M059J (cell line): ENCODE measurements around the gene TWSG1. TPM values are rescaled to one million over a fixed set of nuclear protein-coding genes. Genes with fewer than 3 reads are reported as not detected.
"Not testable (repeated sequence)": the region's sequence is repeated elsewhere in the genome, so short reads cannot be mapped to it uniquely, and the experiment has no call there.

Experiments used
- DNase-seq: peaks from one replicate; pipeline ENCODE4 v3.0.0-alpha.2; 2012; ENCODE audit warnings: low read depth
- total RNA-seq: library from RNA; depleted of rRNA; stranded (reverse); fragments of >200 nt; shearing (Covaris generic); gene quantifications from 2 replicates; pipeline ENCODE4 v1.2.3, GENCODE V29; 2014

TWSG1 gene
- total RNA-seq, 1 experiment from 2014 or later, result 52.8 TPM

- DNase-seq, result no peak
Observed at GRCh38 chr18:9387891-9388290, 53.3 kb downstream of the TWSG1 start.

- no peak for DNase-seq
Observed at GRCh38 chr18:9389706-9390105, 55.1 kb downstream of the TWSG1 start.

GRCh38 chr18:9392726-9393125 lies 58.2 kb downstream of the TWSG1 start:
- no peak for DNase-seq

GRCh38 chr18:9394046-9394445 lies 59.5 kb downstream of the TWSG1 start:
- DNase-seq, result no peak

GRCh38 chr18:9400197-9400596 lies 65.6 kb downstream of the TWSG1 start:
- no peak for DNase-seq

GRCh38 chr18:9401176-9401575 lies 66.6 kb downstream of the TWSG1 start:
- DNase-seq, result no peak

GRCh38 chr18:9402358-9403007 lies 67.9 kb downstream of the TWSG1 start:
- DNase-seq, result not testable (repeated sequence)

- DNase-seq, result no peak
Observed at GRCh38 chr18:9403795-9404564, 69.4 kb downstream of the TWSG1 start.

- DNase-seq, result no peak
Observed at GRCh38 chr18:9404565-9405060, 70.0 kb downstream of the TWSG1 start.

- no peak for DNase-seq
Observed at GRCh38 chr18:9405130-9405529, 70.6 kb downstream of the TWSG1 start.

GRCh38 chr18:9405977-9406376 lies 71.4 kb downstream of the TWSG1 start:
- DNase-seq, result no peak

- no peak for DNase-seq
Observed at GRCh38 chr18:9410515-9410914, 75.9 kb downstream of the TWSG1 start.

- peak; percentile 13 for DNase-seq
Observed at GRCh38 chr18:9413576-9413975, 79.0 kb downstream of the TWSG1 start.

- DNase-seq, result no peak
Observed at GRCh38 chr18:9416563-9417072, 82.0 kb downstream of the TWSG1 start.

GRCh38 chr18:9417073-9417851 lies 82.7 kb downstream of the TWSG1 start:
- DNase-seq, result peak; percentile 71

GRCh38 chr18:9418047-9418690 lies 83.6 kb downstream of the TWSG1 start:
- DNase-seq, result no peak

GRCh38 chr18:9419956-9420631 lies 85.5 kb downstream of the TWSG1 start:
- DNase-seq, result peak; percentile 75

- no peak for DNase-seq
Observed at GRCh38 chr18:9421096-9421900, 86.7 kb downstream of the TWSG1 start.

GRCh38 chr18:9421901-9422327 lies 87.3 kb downstream of the TWSG1 start:
- no peak for DNase-seq
